ENCODE measurements around the gene ITLN1. TPM values are rescaled to one million over a fixed set of nuclear protein-coding genes. Genes with fewer than 3 reads are reported as not detected.
"Not testable (repeated sequence)": the region's sequence is repeated elsewhere in the genome, so short reads cannot be mapped to it uniquely, and the experiment has no call there.

ITLN1 gene
- total RNA-seq, 2 donors from 2014 or later = not detected

DNA sequence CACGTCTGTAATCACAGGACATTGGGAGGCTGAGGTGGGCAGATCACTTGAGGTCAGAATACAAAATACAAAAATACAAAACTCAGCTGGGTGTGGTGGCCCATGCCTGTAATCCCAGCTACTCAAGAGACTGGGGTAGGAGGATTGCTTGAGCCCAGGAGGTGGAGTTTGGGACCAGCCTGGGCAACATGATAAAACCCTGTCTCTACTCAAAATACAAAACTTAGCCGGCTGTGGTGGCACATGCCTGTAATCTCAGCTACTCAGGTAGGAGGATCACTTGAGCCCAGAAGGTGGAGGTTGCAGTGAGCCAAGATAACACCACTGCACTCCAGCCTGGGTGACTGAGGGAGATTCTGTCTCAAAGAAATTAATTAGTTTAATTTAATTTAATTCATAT is 6.5 kb upstream of the ITLN1 start:
- ATAC-seq (no peak), DNase-seq (ENCODE audit: low spot score in 2 of 2) (no peak)
- Mint-ChIP-seq H3K27ac (no peak overlapping the region), H3K36me3 (peaks cover 12 to 13% of the 10 kb centered on the region in 2 donors), H3K9me3 (peaks cover 7 to 14% of the 10 kb centered on the region in 2 donors)

DNA sequence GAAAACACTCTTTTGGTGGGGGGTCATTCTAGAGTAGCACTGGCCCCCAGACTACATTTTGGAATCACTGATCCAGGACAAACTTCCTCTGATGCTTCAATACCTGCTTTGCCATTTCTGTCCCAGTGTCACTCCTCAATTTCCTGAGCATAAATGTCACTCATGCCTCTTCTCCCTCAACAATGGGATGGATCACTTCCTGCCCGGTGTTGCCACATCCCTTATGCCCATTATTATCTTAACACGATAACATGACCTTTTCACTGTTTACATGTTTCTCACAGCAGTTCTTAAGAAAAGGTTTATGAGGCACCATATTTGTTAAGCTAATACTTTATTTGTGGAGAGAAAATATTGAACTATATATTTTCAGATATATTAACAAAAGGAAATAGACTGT is 3.9 kb upstream of the ITLN1 start:
- Mint-ChIP-seq H3K36me3 (peaks cover 6 to 7% of the 10 kb centered on the region in 2 donors), H3K9me3 (peaks cover 0 to 5% of the 10 kb centered on the region in 2 donors), H3K27ac (no peak overlapping the region)
- ATAC-seq (no peak), DNase-seq (ENCODE audit: low spot score in 2 of 2) (no peak)

DNA sequence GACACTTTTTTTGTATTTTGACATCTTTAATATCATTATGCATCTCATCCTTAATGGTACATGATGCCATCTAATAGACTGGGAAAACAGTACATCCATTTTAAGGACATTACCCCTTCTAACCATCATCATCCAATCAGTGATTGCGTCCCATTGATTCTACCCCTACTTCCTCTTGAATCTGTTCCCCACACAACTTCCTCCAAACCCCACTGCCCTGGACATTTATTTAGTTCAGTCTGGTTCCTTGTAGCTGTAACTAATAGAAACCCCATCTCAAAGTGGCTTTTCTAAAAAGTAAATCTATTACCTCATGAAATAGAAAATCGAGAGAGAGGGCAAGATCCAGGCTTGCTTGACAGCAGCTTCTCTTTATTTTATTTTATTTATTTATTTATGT is 2.1 kb upstream of the ITLN1 start:
- H3K36me3 Mint-ChIP-seq = no peaks in the 10 kb centered on the region

DNA sequence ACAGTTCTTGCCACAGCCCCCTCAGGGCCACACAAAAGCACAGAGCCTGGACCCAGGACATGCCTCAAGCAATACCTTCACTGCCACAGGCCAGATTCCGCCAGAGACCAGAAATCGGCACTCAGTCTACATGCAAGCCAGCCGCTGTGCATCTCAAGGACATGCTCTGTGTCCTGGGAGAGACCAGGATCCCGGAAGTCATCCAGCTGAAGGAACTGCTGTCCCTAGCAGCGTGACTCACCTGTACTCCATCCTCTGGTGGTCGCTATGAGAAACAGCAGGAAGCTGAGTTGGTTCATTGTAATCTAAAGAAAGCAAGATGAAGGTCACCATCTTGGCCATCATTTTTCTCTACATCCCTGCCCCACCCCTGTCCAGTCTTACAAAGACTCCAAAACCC is 401 bp downstream of the ITLN1 start:
- H3K27ac Mint-ChIP-seq = no peak overlapping the region
- ATAC-seq = peak in 1 of 2 donors; percentile 28
- H3K9me3 Mint-ChIP-seq = no peaks in the 10 kb centered on the region
- no peak for DNase-seq (ENCODE audit: low spot score in 2 of 2)
- H3K36me3 Mint-ChIP-seq = no peaks in the 10 kb centered on the region

More for the DNA sequence above, 2.1 kb upstream of the ITLN1 start:
- H3K27ac Mint-ChIP-seq = no peak overlapping the region
- DNase-seq (ENCODE audit: low spot score in 2 of 2) (no peak), ATAC-seq (no peak)
- no peaks in the 10 kb centered on the region for H3K9me3 Mint-ChIP-seq

DNA sequence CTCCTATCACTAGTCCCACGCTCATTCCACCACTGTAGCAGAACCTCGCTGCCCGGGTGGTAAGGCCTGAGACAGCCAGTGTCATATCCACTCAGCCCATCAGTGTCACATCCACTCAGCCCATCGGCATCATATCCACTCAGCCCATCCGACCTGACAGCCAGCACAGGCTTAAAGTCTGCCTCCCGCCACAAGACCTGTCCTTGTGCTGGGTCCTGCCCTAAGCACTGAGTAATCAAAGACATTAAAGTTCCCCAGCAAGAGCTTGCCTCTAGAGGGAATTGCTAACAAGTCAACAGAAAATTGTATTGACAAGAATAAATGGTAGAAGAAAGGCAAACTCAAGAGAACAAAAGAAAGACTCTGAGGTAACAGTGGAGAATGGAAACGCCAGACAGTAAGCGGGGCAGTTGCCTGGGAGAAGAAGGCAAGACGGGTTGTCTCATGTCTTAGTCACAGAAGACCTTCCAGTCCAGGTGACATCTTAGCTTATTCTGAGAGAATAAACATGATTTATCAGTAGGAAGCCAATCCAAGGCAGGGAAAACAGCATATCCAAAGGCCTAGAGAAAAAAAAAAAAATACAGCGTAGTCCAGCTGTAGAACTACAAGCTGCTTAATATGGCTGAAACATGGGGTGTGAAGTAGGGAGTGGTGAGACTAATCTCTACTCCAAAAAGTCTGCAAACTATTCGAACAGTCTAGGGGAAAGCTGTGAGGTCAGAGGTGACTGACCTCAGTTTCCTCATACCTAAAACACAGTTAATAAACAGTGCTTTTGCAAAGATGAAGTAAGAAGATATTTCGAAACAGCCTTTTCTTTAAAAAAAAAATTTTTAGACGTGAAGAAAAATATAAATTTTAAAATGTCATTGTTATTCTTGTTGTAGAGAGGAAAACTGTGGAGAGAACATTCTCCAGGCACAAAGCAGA is 1.1 kb downstream of the ITLN1 start:
- DNase-seq (ENCODE audit: low spot score in 2 of 2) (no peak), ATAC-seq (no peak)
- H3K27ac Mint-ChIP-seq = no peak overlapping the region
- no peaks in the 10 kb centered on the region for H3K36me3 Mint-ChIP-seq
- no peaks in the 10 kb centered on the region for H3K9me3 Mint-ChIP-seq

DNA sequence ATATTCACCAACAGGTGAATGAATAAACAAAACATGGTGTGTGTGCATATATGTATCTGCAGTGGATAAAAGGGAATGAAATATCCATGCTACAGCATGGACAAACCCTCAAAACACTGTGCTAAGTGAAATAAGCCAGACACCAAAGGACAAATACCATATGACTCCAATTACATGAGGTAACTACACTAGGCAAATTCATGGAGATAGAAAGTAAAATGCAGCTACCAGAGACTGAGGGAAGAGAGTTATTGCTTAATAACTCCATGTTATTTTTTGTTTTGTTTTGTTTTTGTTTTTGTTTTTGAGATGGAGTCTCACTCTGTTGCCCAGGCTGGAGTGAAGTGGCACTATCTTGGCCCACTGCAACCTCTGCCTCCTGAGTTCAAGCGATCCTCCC is 2.4 kb downstream of the ITLN1 start:
- DNase-seq (ENCODE audit: low spot score in 2 of 2) (no peak), ATAC-seq (no peak)
- Mint-ChIP-seq H3K9me3 (no peaks in the 10 kb centered on the region), H3K27ac (no peak overlapping the region), H3K36me3 (no peaks in the 10 kb centered on the region)

DNA sequence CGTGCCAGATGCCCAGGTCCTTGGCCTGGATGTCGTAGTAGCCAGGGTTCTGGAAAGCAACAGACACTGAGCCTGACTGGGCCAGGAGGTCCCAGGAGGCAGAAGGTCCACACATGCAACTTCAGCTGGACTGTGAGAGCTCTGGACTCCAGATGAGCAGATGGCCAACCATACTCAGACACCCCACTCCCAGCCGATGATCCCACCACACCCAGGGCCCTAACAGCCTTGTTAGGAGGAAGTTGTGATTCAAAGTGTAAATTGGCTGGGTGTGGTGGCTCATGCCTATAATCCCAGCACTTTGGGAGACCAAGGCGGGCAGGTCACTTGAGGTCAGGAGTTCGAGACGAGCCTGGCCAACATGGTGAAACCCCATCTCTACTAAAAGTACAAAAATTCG is 3.7 kb downstream of the ITLN1 start:
- H3K9me3 Mint-ChIP-seq; H3K27ac Mint-ChIP-seq; DNase-seq (ENCODE audit: low spot score in 2 of 2); ATAC-seq; H3K36me3 Mint-ChIP-seq: not testable (repeated sequence)

DNA sequence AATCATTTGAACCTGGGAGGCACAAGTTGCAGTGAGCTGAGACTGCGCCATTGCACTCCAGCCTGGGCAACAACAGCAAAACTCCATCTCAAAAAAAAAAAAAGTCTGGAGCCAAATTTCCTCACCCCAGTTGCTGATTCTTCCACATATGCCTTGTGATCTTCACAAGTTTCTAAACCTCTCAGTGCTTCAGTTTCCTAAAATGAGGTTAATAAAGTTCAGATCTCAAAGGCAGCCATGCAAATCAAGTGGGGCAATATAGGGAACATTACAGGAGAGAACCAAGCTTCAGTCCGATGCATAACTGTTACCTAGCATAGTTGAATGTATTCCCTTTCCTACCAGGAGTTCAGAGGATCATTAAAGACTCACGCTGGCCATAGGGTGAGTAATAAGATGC is 4.8 kb downstream of the ITLN1 start:
- H3K27ac Mint-ChIP-seq = no peak overlapping the region
- ATAC-seq (no peak), DNase-seq (ENCODE audit: low spot score in 2 of 2) (no peak)
- no peaks in the 10 kb centered on the region for H3K36me3 Mint-ChIP-seq
- no peaks in the 10 kb centered on the region for H3K9me3 Mint-ChIP-seq

DNA sequence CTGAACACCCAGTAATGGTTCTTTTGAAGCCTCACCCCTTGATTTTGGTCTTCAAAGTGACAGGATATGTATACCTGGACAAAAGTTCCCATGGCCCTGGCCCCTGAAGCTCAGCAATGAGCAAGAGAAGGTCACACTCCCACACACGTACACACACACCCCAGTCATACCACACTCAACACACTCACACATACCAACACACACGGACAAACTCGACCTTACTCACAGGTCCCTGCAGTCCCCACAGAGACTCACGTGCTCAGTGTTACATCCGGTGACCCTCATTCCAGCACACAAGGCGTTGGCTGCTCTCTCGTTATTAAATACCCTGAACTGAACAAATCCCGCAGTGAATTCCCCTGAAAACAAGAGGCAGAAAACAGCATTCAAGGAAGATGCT is 5.9 kb downstream of the ITLN1 start:
- Mint-ChIP-seq H3K9me3 (no peaks in the 10 kb centered on the region), H3K27ac (no peak overlapping the region), H3K36me3 (no peaks in the 10 kb centered on the region)
- ATAC-seq = peak in 1 of 2 donors; percentile 61
- DNase-seq (ENCODE audit: low spot score in 2 of 2) = no peak

DNA sequence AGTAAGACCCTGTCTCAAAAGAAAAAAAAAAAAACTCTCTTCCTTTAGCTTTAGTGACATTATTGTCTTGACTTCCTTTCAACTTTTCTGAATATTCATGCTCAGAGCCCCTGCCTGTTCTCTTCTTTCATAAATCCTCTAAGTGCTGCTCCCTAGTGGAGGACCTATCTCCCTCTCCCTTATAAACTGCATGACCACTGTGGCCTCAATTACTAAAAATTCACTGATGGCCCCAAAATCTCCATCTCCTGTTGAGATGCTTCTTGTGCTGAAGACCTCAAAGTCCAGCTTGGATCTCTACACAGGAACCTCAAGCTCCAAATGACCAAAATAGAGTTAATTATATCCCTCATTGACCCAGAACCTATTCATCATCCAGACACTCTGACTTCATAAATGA is 7.8 kb downstream of the ITLN1 start:
- peak; percentile 47 to 52 for ATAC-seq
- H3K27ac Mint-ChIP-seq = peak overlapping the region in 1 of 2 donors; percentile 2

DNA sequence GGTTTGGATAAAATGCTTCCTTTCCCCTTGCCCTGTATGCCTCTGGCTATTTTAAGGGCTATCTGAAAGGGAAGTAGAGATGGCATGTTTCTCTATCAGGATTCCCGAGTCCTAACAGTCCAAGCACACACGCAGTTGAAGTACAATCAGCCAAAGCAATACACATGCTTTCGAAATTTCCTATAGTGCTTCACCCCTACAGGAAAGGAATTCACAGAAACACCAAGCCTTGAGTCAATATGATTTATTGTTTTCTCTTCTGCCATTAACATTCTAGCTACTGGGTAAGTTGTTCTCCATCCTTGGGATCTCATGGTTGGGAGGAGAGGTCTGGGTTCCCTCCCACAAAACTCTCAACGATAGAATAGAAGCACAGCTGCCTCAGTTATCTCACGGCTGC is 8.7 kb downstream of the ITLN1 start:
- no peak for ATAC-seq
- Mint-ChIP-seq H3K27ac (no peak overlapping the region), H3K36me3 (no peaks in the 10 kb centered on the region), H3K9me3 (no peaks in the 10 kb centered on the region)
- DNase-seq (ENCODE audit: low spot score in 2 of 2) = no peak

More for the DNA sequence above, 7.8 kb downstream of the ITLN1 start:
- no peaks in the 10 kb centered on the region for H3K9me3 Mint-ChIP-seq
- DNase-seq (ENCODE audit: low spot score in 2 of 2) = no peak
- no peaks in the 10 kb centered on the region for H3K36me3 Mint-ChIP-seq

DNA sequence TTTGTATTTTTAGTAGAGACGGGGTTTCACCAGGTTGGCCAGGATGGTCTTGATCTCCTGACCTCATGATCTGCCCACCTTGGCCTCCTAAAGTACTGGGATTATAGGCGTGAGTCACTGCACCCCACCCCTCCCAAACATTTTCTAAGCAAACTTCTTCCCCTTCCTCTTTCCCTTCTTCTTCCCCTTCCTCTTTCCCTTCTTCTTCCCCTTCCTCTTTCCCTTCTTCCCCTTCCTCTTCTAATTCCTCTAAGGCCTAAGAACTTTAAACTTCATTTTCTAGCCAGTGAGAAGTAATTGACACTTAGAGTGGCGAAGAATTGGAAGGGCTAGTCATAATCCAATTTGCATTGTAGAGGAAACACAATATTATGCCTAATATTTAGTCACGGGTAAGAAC is 9.4 kb downstream of the ITLN1 start:
- not testable (repeated sequence) for ATAC-seq; H3K27ac Mint-ChIP-seq; H3K36me3 Mint-ChIP-seq; DNase-seq (ENCODE audit: low spot score in 2 of 2); H3K9me3 Mint-ChIP-seq

DNA sequence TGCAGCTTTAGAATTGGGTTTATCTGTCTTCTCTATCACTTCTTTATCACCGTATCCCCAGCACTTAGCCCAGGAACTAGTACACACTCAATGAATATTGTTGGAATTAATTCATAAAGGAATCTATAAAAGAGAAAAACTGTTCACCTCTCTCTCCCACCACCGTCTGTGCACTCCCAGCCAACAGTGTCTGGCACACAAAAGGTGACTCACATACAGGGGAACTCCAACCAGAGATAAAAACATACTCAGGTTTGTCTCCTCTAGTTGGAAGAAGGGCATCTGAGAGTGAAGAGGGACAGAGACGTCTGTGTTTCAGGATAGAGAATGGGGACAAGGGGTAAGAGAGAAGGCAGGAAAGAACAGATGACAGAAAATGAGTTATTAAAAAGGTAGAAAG is 10.0 kb downstream of the ITLN1 start:
- Mint-ChIP-seq H3K27ac (peak overlapping the region in 1 of 2 donors; percentile 31), H3K36me3 (no peaks in the 10 kb centered on the region), H3K9me3 (no peaks in the 10 kb centered on the region)
- ATAC-seq (peak; percentile 71 to 79), DNase-seq (ENCODE audit: low spot score in 2 of 2) (no peak)

DNA sequence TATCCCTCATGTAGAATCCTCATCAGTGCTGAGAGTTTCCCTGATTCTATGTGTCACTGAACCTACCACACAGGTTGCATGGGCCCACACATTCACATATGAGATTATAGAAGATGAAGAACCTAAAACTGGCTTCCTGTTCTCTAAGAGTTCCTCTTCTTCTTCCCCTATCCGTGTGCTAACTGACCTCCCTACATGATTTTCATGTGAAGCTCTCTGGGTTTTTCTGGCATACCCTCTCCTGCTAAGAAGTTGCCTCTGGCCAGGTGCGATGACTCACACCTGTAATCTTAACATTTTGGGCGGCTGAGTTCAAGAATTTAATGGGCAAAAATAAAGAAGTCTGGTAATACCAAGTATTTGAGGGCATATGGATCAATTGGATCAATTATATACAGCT is 16.8 kb downstream of the ITLN1 start:
- DNase-seq (ENCODE audit: low spot score in 2 of 2) = no peak
- ATAC-seq = no peak
- no peak overlapping the region for H3K27ac Mint-ChIP-seq
- H3K36me3 Mint-ChIP-seq = no peaks in the 10 kb centered on the region
- no peaks in the 10 kb centered on the region for H3K9me3 Mint-ChIP-seq

DNA sequence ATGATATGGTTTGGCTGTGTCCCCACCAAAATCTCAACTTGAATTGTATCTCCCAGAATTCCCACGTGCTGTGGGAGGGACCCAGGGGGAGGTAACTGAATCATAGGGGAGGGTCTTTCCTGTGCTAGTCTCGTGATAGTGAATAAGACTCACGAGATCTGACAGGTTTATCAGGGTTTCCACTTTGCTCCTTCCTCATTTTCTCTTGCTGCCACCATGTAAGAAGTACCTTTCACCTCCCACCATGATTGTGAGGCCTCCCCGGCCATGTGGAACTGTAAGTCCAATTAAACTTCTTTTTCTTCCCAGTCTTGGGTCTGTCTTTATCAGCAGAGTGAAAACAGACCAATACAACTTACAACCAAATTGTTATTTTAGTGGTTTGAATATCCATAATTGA is 17.3 kb downstream of the ITLN1 start:
- H3K9me3 Mint-ChIP-seq; H3K27ac Mint-ChIP-seq; H3K36me3 Mint-ChIP-seq; DNase-seq (ENCODE audit: low spot score in 2 of 2); ATAC-seq: not testable (repeated sequence)

DNA sequence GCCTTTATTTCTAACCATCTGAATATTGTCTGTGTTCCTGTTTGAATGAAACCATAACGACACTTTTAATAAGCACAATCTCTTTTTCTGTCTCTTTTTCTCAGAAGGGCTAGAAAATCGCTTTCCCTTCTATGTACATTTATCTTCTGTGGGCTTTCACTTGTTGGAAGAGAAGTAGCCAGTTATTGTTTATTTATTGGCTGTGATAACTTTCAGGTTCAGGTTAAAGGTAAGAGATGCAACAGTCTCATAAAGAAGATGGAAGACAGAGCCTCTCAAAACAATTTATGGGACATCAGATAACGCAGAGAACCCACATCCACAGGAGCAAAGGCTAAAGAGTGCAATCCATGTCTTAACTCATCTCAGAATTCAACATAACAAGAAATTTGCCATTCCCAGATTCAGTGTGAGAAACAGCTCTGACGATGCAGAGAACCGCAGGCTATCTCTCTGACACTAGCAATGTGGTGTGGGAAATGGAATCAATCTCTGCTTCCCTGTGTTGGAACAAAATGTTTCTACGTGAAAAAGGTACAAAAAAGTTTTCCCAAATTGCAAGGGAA is 18.2 kb downstream of the ITLN1 start:
- Mint-ChIP-seq H3K36me3 (no peaks in the 10 kb centered on the region), H3K27ac (no peak overlapping the region), H3K9me3 (no peaks in the 10 kb centered on the region)
- ATAC-seq (no peak), DNase-seq (ENCODE audit: low spot score in 2 of 2) (no peak)

DNA sequence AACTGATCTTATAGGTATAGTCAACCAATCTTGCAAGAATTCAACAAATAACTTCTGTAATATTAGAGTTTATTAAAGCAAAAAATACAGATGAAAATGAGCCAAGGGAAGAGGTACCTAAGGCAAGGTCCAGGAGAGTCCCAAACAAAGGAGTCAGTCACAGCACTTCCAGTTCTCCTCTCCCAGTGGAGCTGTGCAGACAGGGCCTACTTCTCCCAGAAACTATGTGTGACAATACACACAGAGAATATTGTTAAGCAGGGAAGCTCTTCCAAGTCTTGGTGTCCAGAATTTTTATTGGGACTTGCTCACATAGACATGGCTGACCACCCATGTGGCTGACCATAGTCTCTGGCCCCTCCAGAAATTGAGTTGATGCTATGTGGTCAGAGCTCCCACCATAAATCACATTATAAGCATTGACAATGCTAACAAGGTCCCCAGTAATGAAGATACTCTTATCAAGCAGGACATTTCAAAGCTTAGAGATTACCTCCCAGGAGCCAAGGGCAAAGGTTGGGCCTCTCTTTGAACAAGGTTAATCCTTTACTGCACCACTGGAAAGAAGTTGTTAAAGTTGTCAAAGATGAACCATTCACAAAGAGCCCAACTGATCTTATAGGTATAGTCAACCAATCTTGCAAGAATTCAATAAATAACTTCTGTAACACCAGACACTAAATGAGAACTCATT is 18.8 kb downstream of the ITLN1 start:
- Mint-ChIP-seq H3K36me3 (no peaks in the 10 kb centered on the region), H3K27ac (no peak overlapping the region), H3K9me3 (no peaks in the 10 kb centered on the region)
- no peak for DNase-seq (ENCODE audit: low spot score in 2 of 2)
- no peak for ATAC-seq

Data from activated naive CD4-positive, alpha-beta T cell treated with anti-CD3 and anti-CD28 coated beads, Interleukin-2, amount 50 U/mL, for 72 hours (primary cell).